GOT3 (cell line): ENCODE data around the gene LIPE.
"Not testable (repeated sequence)": the region's sequence is repeated elsewhere in the genome, so short reads cannot be mapped to it uniquely, and the experiment has no call there.

Experiments
- DNase-seq: peaks from one replicate; lab custom pipeline; 2025; ENCODE audit warnings: mixed read lengths; lab: John Stamatoyannopoulos, UW

Gene LIPE, protein sequence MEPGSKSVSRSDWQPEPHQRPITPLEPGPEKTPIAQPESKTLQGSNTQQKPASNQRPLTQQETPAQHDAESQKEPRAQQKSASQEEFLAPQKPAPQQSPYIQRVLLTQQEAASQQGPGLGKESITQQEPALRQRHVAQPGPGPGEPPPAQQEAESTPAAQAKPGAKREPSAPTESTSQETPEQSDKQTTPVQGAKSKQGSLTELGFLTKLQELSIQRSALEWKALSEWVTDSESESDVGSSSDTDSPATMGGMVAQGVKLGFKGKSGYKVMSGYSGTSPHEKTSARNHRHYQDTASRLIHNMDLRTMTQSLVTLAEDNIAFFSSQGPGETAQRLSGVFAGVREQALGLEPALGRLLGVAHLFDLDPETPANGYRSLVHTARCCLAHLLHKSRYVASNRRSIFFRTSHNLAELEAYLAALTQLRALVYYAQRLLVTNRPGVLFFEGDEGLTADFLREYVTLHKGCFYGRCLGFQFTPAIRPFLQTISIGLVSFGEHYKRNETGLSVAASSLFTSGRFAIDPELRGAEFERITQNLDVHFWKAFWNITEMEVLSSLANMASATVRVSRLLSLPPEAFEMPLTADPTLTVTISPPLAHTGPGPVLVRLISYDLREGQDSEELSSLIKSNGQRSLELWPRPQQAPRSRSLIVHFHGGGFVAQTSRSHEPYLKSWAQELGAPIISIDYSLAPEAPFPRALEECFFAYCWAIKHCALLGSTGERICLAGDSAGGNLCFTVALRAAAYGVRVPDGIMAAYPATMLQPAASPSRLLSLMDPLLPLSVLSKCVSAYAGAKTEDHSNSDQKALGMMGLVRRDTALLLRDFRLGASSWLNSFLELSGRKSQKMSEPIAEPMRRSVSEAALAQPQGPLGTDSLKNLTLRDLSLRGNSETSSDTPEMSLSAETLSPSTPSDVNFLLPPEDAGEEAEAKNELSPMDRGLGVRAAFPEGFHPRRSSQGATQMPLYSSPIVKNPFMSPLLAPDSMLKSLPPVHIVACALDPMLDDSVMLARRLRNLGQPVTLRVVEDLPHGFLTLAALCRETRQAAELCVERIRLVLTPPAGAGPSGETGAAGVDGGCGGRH

DNA sequence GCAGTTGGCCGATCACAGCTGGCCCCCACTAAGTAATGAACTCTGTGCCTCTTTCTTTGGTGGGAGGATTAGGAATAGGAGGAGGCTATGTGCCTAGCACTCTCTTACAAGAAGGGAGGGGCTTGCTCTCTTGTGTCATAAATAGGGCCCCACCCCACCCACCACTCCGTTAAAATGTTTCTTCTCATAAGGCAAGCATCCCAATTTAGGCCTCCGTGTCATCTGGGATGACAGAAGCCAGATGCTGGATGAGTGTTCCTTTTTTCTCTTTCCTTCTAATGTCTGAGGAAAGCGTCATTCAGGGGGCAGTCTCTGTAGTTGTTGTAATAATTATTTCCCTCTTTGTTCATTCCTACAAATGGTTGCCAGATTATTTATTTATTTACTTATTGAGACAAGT, at the start of gene LIPE:
TSS of gene LIPE (minus strand) at position 76 of the 400 bp plus-strand sequence. CDS start 239 bp downstream, outside the sequence.
- no peak for DNase-seq

DNA sequence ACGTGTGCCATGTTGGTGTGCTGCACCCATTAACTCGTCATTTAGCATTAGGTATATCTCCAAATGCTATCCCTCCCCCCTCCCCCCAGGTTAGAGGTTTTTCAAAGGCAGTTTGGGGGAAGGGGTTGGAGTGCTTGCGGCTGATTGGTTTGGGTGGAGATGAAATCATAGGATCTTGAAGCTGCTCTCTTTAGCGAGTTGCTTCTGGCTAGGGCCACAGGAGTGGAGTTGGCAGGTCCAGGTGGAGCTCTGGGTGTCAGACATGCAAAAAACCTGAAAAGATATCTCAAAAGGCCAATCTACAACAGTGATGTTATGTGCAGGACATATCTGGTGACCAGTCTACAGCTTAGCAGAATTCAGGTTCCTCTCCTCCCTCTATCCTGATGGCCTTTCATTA, 48.2 kb upstream of the LIPE start:
- DNase-seq = no peak

DNA sequence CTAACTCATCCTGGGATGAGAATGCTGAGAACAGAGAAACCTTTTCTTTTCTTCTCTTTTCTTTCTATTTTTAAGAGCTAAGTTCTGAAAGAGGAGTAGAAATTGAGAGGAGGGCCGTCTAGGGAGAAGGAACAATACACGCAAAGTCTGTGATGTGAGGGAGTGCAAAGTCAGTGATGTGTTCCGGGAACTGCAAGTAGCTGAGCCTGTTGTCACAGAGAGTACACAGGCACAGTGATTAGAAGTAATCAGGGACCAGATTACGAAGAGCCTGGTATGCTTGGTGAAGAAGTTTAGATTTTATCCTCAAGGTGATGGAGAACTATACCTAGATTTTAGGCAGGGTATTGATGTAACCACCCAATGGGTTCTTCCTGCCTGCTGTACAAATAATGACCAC, 47.6 kb upstream of the LIPE start:
- no peak for DNase-seq

DNA sequence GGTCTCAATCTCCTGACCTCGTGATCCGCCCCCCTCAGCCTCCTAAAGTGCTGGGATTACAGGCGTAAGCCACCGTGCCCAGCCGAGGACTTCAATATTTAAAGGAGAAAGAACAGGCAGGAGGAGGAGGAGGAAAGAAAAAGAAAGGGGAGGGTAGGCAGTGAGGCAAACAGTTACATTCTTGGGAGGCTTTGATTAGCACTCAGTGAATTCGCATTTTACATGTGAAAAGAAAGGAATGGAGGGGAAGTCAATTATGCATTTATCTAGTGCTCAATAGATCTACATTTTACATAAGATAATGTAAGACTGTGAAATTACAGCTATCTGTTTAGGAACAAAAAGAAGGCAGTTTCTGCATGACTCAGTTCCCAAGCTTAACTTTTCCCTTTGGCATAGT, 46.5 kb upstream of the LIPE start:
- DNase-seq = no peak

DNA sequence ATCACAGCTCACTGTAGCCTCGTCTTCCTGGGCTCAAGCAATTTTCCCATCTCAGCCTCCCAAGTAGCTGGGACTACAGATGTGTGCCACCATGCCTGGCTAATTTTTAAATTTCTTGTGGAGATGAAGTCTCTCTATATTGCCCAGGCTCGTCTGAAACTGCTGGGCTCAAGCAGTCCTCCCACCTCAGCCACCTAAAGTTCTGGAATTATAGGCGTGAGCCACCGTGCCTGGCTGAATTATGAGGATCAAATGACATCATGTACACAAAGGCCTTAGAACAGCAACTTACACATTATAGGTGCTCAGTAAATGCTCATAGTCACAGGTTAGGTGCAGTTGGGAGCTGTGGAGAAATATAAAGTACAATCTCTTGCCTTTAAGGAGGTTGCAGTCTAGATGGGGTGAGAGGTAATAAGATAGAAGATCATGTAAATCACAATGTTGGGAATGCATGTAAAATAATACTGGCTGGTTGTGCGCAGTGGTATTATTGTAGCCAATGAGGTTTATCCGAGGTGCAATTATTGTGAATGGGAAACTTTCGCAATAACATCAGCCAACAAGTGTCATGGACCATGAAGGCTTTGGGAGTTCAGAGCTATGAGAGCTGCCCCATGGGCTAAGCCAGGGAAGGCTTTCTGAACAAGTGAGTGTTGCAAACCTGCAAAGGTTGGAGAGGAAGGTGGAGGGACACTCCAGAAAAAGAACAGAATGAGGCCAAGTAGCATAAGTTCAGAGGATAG, 45.4 kb upstream of the LIPE start:
- DNase-seq = no peak

DNA sequence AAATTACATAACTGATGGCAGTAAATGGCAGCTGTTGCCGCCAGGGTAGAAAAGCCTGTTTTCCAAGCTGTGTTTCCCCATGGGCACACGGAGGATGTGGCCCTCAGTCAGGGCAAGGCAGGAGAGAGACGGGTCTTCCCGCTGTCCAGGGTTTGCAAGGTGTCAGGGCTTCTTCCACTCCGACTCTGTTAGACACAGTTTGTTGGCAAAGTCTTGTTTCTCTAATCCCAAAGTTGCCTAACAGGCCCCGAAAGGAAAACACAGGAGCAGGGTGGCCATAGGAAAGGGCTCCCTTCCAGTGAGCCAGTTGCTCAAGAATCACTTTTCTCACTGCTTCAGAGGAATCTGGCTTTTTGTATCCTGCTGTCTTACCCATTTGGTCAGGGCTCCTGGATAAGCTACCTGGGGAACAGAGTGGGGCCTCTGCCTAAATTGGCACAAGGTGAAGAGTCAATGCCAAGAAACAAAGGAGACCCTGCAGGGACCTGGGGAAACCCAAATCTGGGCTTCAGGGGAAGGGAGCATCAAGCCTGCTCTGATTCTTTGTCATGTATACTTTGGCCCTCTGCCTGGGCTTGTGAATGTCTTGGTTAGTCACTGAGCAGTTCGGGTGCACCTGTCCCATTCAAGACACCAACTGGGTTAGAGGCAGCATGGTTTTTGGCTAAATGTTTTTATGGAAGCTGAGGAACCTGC, 44.5 kb upstream of the LIPE start:
- DNase-seq = no peak

DNA sequence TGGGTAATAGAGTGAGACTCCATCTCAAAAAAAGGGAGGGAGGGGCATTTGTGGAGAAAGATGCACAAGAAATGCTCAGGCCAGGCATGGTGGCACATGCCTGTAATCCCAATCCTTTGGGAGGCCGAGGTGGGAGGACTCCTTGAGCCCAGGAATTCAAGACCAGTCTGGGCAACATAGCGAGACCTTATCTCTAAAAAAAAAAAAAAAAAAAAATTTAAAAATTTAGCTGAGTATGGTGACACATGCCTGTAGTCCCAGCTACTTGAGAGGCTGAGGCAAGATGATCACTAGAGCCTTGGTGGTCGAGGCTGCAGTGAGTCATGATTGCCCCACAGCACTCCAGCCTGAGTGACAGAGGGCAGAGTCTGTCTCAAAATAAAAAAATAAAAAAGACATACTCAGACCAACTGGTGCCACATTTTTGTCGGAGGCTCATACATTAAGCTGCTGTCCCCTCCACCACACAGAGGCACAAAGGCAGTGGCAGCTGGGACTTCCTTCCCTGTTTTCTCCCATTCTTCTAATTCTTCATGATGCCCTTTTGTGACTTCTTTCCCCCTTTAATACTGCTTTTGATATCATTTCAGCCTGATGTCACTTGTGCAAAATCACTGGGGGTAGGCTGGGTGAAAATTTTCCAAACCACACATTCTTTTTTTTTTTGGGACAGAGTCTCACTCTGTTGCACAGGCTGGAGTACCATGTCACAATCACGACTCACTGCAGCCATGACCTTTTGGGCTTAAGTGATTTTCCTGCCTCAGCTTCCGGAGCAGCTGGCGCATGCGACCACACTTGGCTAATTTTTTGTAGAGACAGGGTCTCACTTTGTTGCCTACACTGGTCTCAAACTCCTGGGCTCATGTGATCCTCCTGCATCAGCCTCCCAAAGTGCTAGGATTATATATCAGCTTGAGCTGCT, 42.4 kb upstream of the LIPE start:
- DNase-seq = no peak

DNA sequence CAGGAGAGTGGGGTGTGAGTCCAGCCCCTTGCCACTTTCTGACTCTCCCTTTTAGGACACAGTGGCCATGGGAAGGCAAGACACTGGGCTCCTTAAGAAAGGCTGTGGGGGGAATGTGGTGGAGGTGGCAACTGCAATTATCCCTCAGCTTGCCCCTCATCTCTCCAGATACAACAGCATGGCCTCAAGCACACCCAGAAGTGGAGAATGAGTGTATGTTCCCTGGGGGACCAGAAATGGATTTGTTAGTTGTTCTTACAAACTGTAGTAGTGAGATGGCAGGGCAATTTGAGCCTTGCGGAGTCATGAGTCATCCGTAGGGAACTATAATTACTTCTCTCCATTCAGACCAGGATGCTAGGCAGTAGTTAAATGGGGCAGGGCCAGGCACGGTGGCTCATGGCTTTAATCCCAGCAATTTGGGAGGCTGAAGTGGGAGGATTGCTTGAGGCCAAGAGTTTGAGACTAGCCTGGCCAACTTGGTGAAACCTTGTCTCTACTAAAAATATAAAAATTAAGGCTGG, 41.1 kb upstream of the LIPE start:
- peak; percentile 32 for DNase-seq

DNA sequence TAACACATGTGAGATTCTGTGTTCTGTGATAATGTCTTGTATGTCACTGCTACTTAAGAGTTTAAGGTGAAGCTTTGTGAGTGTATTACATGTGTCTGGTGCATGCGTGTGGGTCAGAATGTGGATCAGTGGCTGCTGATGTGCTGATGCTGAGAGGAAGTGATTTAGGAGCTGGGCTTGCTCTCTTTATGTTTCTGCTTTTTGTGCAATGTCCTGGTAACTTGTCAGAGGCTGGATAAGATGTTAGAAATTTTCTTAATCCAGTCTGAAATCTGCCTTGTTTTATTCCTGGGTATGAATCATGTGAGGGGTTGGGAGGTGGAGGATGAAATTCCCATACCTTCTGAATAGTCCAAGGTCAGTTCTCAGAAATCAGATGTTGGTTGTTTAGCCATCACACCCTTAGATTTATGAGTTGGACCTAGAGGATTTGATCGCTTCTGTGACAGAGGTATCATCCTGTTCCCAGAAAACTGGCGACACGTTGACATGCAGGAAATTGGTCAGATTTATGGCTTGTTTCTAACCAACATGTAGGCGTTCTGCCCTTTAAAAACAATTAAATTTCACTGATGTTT, 40.1 kb upstream of the LIPE start:
- no peak for DNase-seq

DNA sequence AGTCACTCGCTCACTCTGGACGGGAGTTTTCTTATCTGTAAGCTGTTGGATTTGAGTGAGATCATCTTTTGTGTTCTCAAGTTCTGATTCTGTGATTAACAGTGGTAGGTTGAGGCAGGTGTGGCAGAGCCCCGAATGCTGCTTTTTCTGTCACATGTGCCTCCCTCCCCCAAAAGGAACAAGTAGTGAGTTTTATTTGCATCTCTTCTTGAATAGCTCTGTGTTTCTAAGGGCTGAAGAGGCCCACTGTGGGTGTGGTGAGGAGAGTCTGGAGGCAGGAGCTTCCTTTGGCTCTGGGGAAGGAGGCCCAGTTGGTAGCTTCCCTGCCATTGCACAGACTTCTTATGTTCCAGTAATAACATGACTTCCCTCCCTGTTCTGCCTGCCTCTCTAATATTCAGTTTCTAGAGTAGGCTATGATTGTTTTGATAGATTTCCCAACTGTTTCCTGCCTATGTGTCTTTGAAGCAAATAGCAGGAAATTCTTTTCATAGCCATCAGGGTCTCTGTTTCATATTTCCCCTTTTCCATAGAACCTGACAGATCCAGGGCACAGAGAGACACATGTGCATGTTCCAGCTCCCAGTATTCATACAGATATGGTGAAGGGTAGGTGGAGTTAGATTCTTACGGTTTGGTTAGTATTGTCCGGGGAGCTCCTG, 39.5 kb upstream of the LIPE start:
- no peak for DNase-seq

DNA sequence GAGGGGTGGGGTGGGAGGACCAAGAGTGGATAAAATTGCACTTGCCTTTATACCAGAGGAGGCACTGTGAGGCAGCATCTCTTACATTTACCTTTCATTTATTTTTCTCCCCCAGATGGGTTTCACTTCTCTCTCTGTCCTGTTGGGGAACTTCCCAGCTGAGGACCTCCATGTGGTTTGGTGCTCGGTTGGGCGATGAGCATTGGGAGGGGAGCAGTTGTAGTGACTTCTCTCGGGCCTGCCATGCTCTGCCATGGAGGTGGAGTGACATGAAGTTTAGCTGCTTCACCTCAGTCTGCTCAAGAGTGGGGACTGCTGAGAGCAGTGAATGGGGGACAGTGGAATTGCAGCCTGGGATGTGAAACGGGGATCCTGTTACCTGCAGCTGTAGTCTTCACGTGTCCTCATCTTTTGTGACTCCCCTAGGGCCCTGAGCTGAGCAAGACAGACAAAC, 38.7 kb upstream of the LIPE start:
- DNase-seq = no peak

DNA sequence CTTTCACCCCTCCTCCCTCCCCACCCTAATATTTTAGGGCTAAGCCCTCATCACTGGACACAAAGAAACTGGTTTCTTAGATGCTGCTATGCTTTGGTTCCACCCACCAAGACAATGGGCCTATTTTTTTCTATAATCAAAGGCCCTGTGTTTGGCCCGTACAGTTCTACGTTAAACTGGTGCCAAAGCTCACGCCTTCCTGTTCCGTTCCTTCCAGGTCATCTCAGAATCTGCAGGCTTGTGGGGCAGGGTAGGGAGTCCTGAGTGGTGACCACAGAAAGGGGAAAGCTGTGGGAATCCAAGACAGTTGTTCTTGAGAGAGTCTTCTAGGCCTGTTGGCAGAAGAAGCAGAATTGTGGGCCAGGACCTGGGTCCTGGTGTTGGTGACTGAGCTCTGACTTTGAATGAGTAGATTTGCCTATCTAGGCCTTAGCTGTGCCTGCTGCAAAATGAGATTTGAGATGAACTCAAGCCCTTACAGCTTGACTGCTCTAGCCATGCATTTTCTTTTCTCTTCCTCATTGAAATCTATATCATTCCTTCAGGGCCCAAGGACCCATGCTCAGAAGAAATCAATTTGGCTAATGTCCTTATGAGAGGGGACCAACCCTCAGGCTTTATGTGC, 34.6 kb upstream of the LIPE start:
- DNase-seq = no peak

DNA sequence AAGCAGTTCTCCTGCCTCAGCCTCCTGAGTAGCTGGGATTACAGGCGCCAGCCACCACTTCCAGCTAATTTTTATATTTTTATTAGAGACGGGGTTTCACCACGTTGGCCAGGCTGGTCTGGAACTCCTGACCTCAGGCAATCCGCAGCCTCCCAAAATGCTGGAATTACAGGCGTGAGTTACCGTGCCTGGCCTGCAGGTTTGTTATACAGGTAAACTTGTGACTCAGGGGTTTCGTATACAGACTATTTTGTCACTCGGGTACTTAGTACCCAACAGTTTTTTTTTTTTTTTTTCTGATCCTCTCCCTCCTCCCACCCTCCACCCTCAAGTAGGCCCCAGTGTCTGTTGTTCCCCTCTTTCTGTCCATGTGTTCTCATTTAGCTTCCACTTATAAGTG, 34.0 kb upstream of the LIPE start:
- not testable (repeated sequence) for DNase-seq

DNA sequence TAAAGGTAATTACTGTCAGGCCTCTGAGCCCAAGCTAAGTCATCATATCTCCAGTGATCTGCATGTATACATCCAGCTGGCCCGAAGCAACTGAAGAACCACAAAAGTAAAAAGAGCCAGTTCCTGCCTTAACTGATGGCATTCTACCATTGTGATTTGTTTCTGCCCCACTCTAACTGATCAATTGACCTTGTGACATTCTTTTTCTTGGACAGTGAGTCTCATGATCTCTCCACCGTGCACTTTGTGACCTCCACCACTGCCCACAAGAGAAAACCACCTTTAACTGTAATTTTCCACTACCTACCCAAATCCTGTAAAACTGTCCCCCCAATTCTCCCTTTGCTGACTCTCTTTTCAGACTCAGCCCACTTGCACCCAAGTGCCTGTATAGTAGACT, 32.7 kb upstream of the LIPE start:
- DNase-seq = no peak

DNA sequence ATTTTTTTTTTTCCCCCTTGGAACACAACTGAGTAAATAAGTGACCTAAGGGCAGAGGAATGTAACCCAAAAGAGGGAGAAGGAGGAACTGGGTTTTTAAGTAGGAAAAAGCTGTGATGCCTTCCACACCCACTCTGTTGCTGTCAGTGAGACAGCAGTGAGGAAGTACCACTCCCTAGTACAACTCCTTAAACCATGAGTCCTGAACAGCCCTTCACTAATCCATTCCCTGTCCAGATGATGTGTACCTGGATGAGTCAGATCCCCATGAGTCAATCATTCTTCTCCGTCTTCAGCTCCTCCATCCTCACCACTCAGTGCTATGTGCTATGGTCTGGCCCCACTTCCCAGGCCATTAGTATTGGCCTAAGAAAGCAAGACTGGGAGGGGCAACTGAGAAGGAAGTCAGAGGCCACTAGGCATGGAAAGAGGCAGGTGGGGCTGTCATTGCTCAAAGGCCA, 28.5 kb upstream of the LIPE start:
- DNase-seq = no peak

DNA sequence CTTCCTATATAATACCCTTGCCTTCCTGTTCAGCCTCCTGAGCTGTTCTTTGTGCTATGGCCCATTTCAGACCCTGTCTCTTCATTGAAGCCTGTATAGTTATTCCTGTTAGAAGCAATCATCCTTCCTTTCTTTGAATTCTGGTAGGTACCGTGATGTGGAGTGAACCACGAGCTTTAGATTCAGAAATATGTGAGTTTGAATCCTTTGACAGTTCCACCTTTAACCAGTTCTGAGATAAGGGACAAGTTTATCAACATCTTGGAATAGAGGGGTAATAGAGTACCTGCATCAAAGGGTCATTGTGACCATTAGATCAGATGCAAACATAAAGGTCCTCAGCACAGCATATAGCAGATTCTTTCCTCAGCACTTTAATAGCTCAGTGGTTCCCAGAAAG, 27.9 kb upstream of the LIPE start:
- no peak for DNase-seq

DNA sequence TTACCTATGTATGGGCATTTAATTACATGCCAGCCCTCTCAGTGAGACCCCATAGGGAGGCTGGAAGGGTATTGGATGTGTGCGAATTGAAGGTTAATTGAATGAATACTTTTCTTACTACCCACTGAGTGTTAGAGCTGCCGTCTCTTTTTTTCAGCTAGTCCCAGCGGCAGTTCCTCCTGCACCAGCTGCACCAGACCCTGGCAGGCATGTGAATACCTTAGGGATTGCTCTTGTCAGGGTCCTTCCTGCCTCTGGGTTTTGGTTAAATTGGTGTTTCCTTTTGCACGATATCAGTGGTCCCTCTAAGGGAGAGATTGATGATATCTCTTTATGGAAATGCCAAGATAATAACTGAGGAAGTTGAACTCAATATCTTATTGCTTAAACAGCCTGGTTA, 25.4 kb upstream of the LIPE start:
- no peak for DNase-seq

DNA sequence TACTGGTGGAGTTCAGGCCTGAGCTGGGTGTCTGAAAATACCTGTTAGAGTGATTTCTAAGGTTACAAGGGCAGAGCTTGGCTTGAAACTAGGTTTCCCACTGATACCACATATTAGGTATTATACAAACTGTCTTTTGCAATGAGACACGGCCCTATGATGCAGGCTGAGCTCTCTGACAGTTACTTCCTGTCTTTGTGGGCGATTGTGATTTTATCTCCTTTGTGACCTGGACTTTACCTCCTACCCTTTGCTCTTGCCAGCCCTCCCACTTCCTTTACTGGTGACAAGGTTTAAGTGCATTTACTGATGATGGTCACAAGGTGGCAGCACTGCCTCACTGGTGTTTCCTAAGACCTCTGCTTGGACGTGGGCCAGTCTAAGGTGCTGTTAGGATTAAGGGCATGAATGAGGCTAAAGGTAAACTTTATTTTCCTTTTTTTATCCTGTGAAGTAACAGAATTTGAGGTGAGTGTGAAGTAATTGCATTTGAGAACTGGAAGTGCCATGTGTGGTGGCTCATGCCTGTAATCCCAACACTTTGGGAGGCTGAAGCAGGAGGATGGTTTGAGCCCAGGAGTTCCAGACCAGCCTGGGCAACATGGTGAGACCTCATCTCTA, 23.2 kb upstream of the LIPE start:
- no peak for DNase-seq
